ENCODE results near the gene LIN9. TPM values are rescaled to one million over a fixed set of nuclear protein-coding genes. Genes with fewer than 3 reads are reported as not detected.

The LIN9 gene
- total and polyA plus RNA-seq, 10 donors = 1.8 to 6.3 (median 3.1) TPM

DNA sequence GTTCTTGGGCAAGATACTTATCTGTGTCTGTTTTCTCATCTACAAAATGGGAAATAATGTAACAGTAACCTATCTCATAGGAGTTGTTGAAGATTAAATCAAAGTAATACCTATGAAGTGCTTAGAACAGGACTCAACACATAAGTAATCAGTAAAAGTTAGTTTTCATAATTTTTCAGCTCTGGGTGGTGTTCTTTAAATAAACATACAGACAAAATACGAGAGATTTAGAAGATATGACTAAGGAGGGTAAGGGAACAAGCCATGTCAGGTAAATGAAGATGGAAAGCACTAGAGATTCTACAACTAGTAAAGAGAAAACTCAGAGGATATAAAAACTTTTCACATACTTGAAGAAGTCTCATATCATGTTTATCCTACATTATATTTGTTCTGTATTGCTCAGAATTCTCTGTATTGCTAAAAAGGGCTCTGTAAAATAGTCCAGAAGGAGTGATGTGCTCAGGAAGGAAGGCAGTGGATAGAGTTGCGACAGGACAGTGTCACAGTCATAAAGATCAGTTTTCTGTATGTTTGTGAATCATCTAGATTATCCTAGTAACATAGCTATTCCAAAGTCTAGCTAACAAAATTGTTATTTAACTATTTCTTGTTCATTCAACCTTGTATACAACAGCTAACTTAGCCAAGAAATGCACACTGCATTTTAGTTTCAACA is 16.0 kb downstream of the LIN9 start:
- WGBS, 5 donors = 86 to 100% (median 99%) methylated on average over 2 of the region's 2 CpGs
- H3K27me3 ChIP-seq (replicated peaks in 1 of 7) = no peaks in the 10 kb centered on the region
- no peak for TF ChIP-seq CTCF (IDR thresholded peaks at IDR 0.05 in 8 of 11, conservative IDR thresholded peaks at IDR 0.05 in 3 of 11)
- TF ChIP-seq POLR2A (IDR thresholded peaks at IDR 0.05) = no peak
- TF ChIP-seq POLR2AphosphoS5 (IDR thresholded peaks at IDR 0.05) = no peak
- H3K4me1 ChIP-seq = no peaks in the 10 kb centered on the region
- intact Hi-C loops (cut with DNase I; ENCODE audit: low total_unique reads) = no loop called here
- H3K27ac ChIP-seq = no peak overlapping the region
- peaks cover 0 to 69% (median 18%) of the 10 kb centered on the region in 6 donors for H3K36me3 ChIP-seq
- no peak overlapping the region for H3K4me3 ChIP-seq
- no peaks in the 10 kb centered on the region for H3K9me3 ChIP-seq
- DNase-seq = no peak

DNA sequence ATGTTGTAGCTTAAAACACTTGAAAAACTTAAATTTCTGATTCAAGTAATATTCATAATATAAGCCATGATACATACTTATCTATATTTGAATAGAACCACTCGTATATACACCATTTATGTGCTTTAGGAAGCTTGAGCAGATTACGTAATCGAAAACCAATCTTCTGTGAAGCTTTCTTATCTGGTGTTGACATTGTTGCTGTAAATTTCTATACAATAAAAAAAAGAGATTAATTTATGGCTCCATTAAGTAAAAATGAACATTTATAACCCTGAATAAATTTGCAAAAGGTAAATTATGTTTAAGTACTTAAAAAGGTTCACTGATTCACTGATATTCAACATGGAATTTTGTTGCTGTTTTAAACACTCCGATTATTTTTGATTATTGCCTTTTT is 21.4 kb downstream of the LIN9 start:
- Histone ChIP-seq H3K27me3 (replicated peaks in 1 of 7) (no peaks in the 10 kb centered on the region), H3K27ac (no peak overlapping the region), H3K9me3 (no peaks in the 10 kb centered on the region), H3K4me1 (no peaks in the 10 kb centered on the region), H3K4me3 (no peak overlapping the region), H3K36me3 (peaks cover 0 to 56% (median 5%) of the 10 kb centered on the region in 6 donors)
- WGBS, 5 donors = 85 to 95% (median 91%) methylated on average over 4 of the region's 4 CpGs
- intact Hi-C loops (cut with DNase I; ENCODE audit: low total_unique reads) = no loop called here
- TF ChIP-seq POLR2AphosphoS5 (IDR thresholded peaks at IDR 0.05) (no peak), POLR2A (IDR thresholded peaks at IDR 0.05) (no peak), CTCF (IDR thresholded peaks at IDR 0.05 in 8 of 11, conservative IDR thresholded peaks at IDR 0.05 in 3 of 11) (no peak)
- DNase-seq = no peak

DNA sequence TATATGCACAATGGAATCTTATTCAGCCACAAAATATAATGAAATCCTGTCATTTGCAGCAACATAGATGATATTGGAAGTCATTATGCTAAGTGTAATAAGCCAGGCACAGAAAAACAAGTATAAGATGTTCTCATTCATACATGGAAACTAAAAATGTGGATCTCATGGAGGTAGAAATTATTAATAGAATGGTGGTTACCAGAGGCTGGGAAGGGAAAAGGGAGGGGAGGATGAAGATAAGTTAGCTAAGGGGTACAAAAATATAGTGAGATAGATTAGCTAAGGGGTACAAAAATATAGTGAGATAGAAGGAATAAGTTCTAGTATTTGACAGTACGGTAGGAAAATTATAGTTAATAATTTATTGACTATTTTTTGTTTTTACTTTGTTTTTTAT is 27.9 kb downstream of the LIN9 start:
- WGBS, 5 donors = 93 to 100% (median 95%) methylated on average over 1 of the region's 1 CpG
- peaks cover 0 to 8% (median 0%) of the 10 kb centered on the region in 6 donors for H3K4me1 ChIP-seq
- no peak for DNase-seq
- no peak overlapping the region for H3K27ac ChIP-seq
- intact Hi-C loops (cut with DNase I; ENCODE audit: low total_unique reads) = no loop called here
- H3K27me3 ChIP-seq (replicated peaks in 1 of 7) = no peaks in the 10 kb centered on the region
- H3K4me3 ChIP-seq = no peak overlapping the region
- no peaks in the 10 kb centered on the region for H3K9me3 ChIP-seq
- TF ChIP-seq POLR2A (IDR thresholded peaks at IDR 0.05) (no peak), POLR2AphosphoS5 (IDR thresholded peaks at IDR 0.05) (no peak), CTCF (IDR thresholded peaks at IDR 0.05 in 8 of 11, conservative IDR thresholded peaks at IDR 0.05 in 3 of 11) (no peak)
- H3K36me3 ChIP-seq = peaks cover 0 to 38% (median 4%) of the 10 kb centered on the region in 6 donors

DNA sequence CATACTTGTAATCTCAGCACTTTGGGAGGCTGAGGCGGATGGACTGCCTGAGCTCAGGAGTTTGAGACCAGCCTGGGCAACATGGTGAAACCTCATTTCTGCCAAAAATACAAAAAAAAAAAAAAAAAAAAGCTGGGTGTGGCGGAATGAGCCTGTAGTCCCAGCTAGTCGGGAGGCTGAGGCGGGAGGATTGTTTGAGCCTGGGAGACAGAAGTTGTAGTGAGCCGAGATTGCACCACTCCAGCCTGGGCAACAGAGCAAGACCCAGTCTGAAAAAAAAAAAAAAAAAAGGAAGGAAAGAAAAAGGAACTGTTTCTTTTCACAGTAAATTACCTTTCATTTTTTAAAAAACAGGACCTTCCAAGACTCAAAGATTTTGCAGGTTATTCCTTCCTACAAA is 29.5 kb downstream of the LIN9 start:
- WGBS, 5 donors = 78 to 93% (median 86%) methylated on average over 5 of the region's 5 CpGs
- Histone ChIP-seq H3K36me3 (peaks cover 0 to 32% (median 1%) of the 10 kb centered on the region in 6 donors), H3K27me3 (replicated peaks in 1 of 7) (no peaks in the 10 kb centered on the region), H3K27ac (no peak overlapping the region), H3K4me1 (peaks cover 0 to 8% (median 0%) of the 10 kb centered on the region in 6 donors), H3K4me3 (no peak overlapping the region), H3K9me3 (no peaks in the 10 kb centered on the region)
- no peak for DNase-seq
- intact Hi-C loops (cut with DNase I; ENCODE audit: low total_unique reads) = no loop called here
- no peak for TF ChIP-seq CTCF (IDR thresholded peaks at IDR 0.05 in 8 of 11, conservative IDR thresholded peaks at IDR 0.05 in 3 of 11)
- no peak for TF ChIP-seq POLR2AphosphoS5 (IDR thresholded peaks at IDR 0.05)
- no peak for TF ChIP-seq POLR2A (IDR thresholded peaks at IDR 0.05)
